A673 (cell line): ENCODE measurements around the gene ANKS1B. TPM values are rescaled to one million over a fixed set of nuclear protein-coding genes. Genes with fewer than 3 reads are reported as not detected.

ENCODE experiments used
- BruUV-seq: library from RNA; stranded (reverse); fragments of 400-500 nt; replicated peaks from 2 replicates; lab custom pipeline; 2021; lab: Mats Ljungman, UMichigan
- CTCF ChIA-PET: fragments of 300-600 bp; sonication (Branson Sonifier 250); formaldehyde crosslinking; loops from one replicate; lab custom pipeline; 2022; ENCODE audit warnings: antibody characterized with exemption; lab: Charles Lee
- POLR2A ChIA-PET: fragments of 300-600 bp; sonication (Branson Sonifier 250); formaldehyde crosslinking; loops from one replicate; lab custom pipeline; 2022; ENCODE audit warnings: antibody characterized with exemption; ENCODE audit not compliant: low non-redundant PET; lab: Charles Lee
- DNase-seq: peaks from one replicate; pipeline ENCODE4 v3.0.0-alpha.2; 2015; ENCODE audit warnings: low spot score
- H3K27ac ChIP-seq: fragments of 200-600 bp; sonication (generic); 2 replicates; pipeline ENCODE4 v1.5.1; 2016; ENCODE audit warnings: mixed run types, low read depth, mild to moderate bottlenecking, mixed read lengths, antibody characterized with exemption, low read length; ENCODE audit not compliant: poor library complexity, severe bottlenecking
- H3K27me3 ChIP-seq: fragments of 200-600 bp; sonication (generic); replicated peaks from 2 replicates; pipeline ENCODE4 v1.6.1; 2017; ENCODE audit warnings: mixed run types, low read depth, mild to moderate bottlenecking, mixed read lengths, antibody characterized with exemption, low read length; ENCODE audit not compliant: insufficient read depth, poor library complexity
- H3K36me3 ChIP-seq: fragments of 200-600 bp; sonication (generic); 2 replicates; pipeline ENCODE4 v1.6.1; 2016; ENCODE audit warnings: mixed run types, mild to moderate bottlenecking, mixed read lengths, antibody characterized with exemption, low read length; ENCODE audit not compliant: insufficient read depth, poor library complexity, severe bottlenecking
- H3K4me1 ChIP-seq: fragments of 200-600 bp; sonication (generic); 2 replicates; pipeline ENCODE4 v1.6.1; 2017; ENCODE audit warnings: mixed run types, mild to moderate bottlenecking, mixed read lengths, antibody characterized with exemption, low read length; ENCODE audit not compliant: insufficient read depth, poor library complexity, severe bottlenecking
- H3K4me3 ChIP-seq: fragments of 200-600 bp; sonication (generic); 2 replicates; pipeline ENCODE4 v1.5.1; 2016; ENCODE audit warnings: low read depth, mixed run types, mild to moderate bottlenecking, mixed read lengths, low read length; ENCODE audit not compliant: poor library complexity, severe bottlenecking
- H3K9me3 ChIP-seq: fragments of 200-600 bp; sonication (generic); 2 replicates; pipeline ENCODE4 v1.6.1; 2016; ENCODE audit warnings: mixed run types, low read depth, mild to moderate bottlenecking, mixed read lengths, antibody characterized with exemption, low read length; ENCODE audit not compliant: poor library complexity, severe bottlenecking
- EZH2 ChIP-seq: fragments of 200-600 bp; sonication (generic); IDR thresholded peaks from 2 replicates; pipeline ENCODE4 v1.6.1; 2017; ENCODE audit warnings: borderline replicate concordance, low read depth, mild to moderate bottlenecking, mixed read lengths, antibody characterized with exemption, low read length; ENCODE audit not compliant: poor library complexity, severe bottlenecking
- intact Hi-C: fragments of 100-400 bp; cut with micrococcal nuclease; formaldehyde crosslinking; loops from one replicate; pipeline ENCODE4 v1.10.0; 2022; ENCODE audit not compliant: unreplicated experiment
- total RNA-seq: library from RNA; stranded (reverse); gene quantifications from 2 replicates; pipeline ENCODE4 v1.2.3, GENCODE V29; 2021
- TF ChIP-seq, protein P1 (sequence below): fragments of 300-800, 200-600 bp; sonication (generic); conservative IDR thresholded peaks from 2 replicates; pipeline ENCODE4 v1.5.1; 2017; ENCODE audit warnings: low read depth, mild to moderate bottlenecking, antibody characterized with exemption, low read length, moderate library complexity, mixed read lengths

The ANKS1B gene
- total RNA-seq, 1 experiment from 2014 or later = 0.99 TPM

DNA sequence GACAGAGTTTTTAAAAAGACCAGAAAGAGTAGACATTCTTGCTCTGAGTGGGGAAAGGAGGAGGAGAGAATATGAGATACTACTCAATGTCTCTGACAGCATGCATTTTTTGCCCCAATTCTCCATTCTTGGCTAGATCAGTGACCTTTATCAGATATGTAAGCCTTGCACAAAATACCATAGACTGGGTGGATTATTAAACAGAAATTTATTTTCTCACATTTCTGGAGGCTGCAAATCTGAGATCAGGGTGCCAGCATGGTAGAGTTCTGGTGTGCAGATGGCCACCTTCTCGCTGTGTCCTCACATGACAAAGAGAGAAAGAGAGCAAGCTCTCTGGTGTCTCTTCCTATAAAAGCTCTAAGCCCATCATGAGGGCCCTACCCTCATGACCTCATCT is 38.6 kb downstream of the ANKS1B start:
- Histone ChIP-seq H3K36me3 (no peaks in the 10 kb centered on the region), H3K27ac (no peak overlapping the region), H3K27me3 (no peaks in the 10 kb centered on the region), H3K4me3 (no peak overlapping the region), H3K4me1 (no peaks in the 10 kb centered on the region), H3K9me3 (no peaks in the 10 kb centered on the region)
- BruUV-seq = no TSS peak
- ChIA-PET CTCF (no interaction called here), POLR2A (no interaction called here)
- TF ChIP-seq, protein P1, sequence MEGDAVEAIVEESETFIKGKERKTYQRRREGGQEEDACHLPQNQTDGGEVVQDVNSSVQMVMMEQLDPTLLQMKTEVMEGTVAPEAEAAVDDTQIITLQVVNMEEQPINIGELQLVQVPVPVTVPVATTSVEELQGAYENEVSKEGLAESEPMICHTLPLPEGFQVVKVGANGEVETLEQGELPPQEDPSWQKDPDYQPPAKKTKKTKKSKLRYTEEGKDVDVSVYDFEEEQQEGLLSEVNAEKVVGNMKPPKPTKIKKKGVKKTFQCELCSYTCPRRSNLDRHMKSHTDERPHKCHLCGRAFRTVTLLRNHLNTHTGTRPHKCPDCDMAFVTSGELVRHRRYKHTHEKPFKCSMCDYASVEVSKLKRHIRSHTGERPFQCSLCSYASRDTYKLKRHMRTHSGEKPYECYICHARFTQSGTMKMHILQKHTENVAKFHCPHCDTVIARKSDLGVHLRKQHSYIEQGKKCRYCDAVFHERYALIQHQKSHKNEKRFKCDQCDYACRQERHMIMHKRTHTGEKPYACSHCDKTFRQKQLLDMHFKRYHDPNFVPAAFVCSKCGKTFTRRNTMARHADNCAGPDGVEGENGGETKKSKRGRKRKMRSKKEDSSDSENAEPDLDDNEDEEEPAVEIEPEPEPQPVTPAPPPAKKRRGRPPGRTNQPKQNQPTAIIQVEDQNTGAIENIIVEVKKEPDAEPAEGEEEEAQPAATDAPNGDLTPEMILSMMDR = no peak
- no peak for TF ChIP-seq EZH2
- intact Hi-C loops = no loop called here
- no peak for DNase-seq

DNA sequence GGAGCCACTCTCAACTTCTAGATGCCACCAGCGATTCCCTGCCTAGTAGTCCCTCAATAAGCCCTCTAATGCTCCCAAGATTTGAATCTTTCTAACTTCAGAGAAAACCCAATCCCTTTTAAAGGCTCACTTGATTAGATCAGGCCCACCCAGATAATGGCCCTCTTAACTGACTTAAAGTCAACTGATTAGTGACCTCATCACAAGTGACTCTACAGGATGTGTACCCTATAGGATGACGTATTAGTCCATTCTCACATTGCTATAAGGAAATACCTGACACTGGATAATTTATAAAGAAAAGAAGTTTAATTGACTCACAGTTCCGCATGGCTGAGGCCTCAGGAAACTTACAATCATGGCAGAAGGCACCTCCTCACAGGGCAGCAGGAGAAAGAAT is 49.1 kb downstream of the ANKS1B start:
- H3K27ac ChIP-seq = no peak overlapping the region
- DNase-seq = no peak
- intact Hi-C loops = no loop called here
- ChIA-PET POLR2A (no interaction called here), CTCF (no interaction called here)
- BruUV-seq = no TSS peak
- H3K36me3 ChIP-seq = no peaks in the 10 kb centered on the region
- H3K27me3 ChIP-seq = no peaks in the 10 kb centered on the region
- TF ChIP-seq, protein P1 = no peak
- TF ChIP-seq EZH2 = no peak
- H3K4me1 ChIP-seq = no peaks in the 10 kb centered on the region
- no peaks in the 10 kb centered on the region for H3K9me3 ChIP-seq
- no peak overlapping the region for H3K4me3 ChIP-seq

DNA sequence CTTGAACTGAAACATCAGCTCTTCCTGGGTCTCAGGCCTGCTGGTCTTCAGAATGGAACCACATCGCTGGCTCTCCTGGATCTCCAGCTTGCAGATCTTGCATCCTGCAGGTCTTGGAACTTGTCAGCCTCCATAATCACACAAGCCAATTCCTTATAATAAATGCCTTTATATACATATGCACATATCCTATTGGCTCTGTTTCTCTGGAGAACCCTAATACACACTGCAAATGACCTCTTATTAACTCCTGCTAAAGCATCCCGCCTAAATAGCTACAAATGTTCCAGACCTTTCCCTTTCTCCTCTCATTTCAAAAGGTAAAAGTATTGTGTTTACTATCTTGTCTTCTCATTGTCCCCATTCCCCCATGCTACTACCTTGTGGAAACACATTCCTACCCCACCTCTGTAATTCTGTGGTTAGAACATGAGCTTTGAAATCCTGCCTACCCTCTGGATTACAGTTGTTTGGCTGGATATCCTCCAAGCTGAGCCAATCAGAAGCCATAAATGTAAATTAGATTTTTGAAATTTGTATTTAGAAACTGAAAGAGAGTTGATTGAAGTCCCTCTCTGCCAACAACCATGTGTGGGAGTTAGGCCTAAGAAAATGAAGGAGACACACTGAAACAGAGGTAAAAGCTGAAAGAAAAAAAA is 58.1 kb downstream of the ANKS1B start:
- POLR2A ChIA-PET = no interaction called here
- TF ChIP-seq, protein P1 = no peak
- TF ChIP-seq EZH2 = no peak
- H3K4me3 ChIP-seq = no peak overlapping the region
- no peaks in the 10 kb centered on the region for H3K4me1 ChIP-seq
- intact Hi-C loops = no loop called here
- H3K27me3 ChIP-seq = no peaks in the 10 kb centered on the region
- BruUV-seq = no TSS peak
- H3K9me3 ChIP-seq = no peaks in the 10 kb centered on the region
- no peak overlapping the region for H3K27ac ChIP-seq
- no peaks in the 10 kb centered on the region for H3K36me3 ChIP-seq
- no peak for DNase-seq
- CTCF ChIA-PET = no interaction called here
